ENCODE results near the gene CDKN1C.
"Not testable (repeated sequence)": the region's sequence is repeated elsewhere in the genome, so short reads cannot be mapped to it uniquely, and the experiment has no call there.

The CDKN1C gene

DNA sequence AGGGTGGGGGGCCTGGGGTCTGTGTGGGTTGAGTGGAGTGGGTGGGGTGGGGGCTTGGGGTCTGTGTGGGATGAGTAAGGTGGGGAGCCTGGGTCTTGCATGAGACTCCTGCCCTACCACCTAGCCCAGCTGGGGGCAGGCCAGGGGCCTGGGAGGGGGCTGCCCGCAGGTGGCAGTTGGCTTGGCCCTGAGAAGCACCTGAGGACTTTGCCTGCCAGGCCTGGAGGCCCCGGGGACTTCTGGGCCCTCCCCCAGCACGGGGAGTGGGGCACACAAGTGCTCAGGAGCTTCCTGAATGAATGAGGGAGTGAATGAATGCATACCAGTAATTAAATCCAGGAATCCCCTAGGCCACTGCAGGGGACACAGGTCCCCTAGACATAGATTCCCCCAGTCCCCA lies 37.1 kb upstream of the CDKN1C start:
- no peak for DNase-seq

DNA sequence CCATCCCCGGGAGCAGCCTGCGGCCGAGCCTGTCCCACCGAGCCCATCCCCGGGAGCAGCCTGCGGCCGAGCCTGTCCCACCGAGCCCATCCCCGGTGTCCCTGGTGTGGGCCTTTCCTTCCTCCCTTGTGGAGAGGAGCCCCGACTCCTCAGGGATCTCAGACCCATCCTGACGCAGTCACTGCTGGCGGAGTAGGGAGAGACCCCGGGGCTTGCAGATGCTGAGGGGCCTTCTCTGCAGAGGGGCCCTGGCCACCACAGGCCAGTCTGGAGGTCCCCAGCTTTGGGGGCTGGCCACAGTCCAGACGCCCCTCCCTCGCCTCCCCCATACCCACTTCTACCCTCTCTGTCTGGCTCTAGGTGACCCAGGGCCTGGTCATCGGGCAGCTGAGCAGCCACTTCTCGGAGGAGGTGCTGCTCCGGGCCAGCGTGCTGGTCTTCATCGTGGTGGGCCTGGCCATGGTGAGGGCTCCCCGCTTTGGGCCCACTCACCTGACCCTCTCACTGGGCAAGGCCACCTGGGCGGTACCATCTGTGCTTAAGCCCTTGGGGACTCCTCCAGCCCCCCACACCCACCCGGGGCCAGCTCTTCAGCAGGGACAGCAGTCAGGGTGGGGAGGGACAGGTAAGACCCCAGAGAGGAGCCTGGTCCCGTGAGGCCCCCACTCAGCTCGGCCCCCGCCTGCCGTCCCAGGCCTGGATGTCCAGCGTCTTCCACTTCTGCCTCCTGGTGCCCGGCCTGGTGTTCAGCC lies 36.3 kb upstream of the CDKN1C start:
- no peak for DNase-seq

DNA sequence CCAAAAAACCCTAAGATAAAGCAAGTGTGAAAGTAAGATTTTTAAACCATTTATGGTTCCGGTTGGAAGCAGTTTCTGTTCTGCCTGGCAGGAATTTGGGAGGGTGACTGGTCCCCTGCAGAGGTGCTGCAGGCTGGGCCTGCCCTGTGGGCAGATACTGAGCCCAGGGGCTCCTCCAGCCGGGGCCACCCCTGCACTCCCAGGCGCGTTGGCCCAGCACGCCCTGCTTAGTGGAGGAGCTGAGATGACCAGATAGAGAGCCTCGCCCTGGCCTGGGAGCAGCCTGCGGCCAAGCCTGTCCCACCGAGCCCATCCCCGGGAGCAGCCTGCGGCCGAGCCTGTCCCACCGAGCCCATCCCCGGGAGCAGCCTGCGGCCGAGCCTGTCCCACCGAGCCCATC lies 35.7 kb upstream of the CDKN1C start:
- DNase-seq: no peak

DNA sequence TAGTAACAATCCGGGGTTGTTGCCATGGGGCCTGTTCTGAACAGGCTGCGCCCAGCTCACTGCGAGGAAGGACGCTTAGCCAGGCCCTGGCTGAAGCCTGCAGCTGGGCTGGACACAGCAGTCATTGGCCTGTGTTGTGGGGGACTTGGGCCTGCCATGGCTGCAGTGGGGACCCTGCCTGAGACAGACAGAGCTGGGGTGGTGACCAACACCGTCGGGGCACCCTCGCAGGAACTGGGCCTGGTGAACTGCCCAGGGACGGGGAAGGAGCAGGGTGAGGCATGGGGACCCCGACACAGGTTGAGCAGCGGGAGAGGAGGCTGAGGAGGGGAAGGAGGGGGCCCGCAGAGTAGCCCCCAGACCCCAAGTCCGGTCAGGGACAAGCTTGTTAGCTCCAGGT lies 34.8 kb upstream of the CDKN1C start:
- no peak for DNase-seq

DNA sequence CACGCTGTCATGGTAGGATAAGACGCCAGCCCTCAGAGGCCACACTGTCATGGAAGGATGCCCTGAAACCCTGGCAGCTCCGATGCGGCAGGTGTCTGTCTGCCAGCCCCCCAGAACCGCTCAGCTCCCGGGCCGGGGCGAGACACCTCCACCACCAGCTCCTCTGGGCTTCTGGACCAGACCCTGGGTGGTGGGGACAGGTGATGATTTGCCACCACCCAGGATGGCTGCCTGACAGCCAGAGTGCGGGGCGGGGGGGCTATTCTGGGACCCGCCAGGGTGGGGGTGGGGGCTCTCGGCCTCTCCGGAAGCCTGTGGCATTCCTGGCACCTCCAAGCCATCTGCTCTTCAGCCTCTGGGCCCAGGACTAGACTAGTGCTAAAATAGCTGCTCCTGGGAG lies 34.3 kb upstream of the CDKN1C start:
- no peak for DNase-seq

DNA sequence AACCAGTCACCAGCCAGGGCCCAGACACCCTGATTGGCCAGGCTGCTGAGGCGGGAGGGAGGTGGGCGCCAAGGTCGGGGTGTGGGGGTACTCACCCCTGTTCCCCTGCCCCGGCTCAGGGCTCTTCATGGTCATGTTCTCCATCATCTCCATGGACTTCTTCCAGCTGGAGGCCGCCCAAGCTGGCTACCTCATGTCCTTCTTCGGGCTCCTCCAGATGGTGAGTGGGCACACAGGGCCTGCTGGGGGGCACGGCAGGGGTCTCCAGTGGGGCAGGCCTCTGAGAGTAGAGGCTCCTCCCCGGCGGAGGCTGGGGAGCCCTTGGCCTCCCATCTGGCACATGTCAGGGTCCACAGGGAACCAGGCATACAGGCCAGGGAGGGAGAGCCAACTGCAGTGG lies 33.6 kb upstream of the CDKN1C start:
- no peak for DNase-seq

DNA sequence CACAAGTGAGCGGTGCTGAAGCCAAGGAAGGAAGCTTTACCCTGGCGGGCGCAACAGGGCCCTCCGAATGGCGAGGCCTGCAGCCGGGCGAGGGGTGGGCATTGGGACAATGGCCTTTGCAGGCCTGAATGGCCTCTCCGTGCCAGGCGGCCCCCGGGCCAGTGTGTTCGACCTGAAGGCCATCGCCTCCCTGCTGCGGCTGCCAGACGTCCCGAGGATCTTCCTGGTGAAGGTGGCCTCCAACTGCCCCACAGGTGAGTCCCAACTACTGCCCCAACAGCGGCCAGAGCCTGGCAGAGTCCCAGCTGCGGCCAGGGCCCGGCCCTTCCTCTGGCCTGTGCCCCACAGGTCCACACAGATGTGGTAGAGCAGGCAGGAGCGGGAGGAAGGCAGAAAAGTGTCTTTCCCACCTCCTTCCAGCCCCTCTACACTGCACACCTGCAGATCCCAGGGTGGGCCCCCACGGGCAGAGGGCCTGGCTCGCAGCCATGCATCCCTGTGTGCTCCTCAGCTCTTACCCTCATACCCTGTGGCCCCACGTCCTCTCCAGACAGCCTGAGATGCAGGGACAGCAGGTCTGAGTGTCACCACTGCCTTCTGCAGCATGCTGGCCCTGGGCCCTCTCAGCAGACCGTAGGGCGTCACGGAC lies 32.4 kb upstream of the CDKN1C start:
- no peak for DNase-seq

DNA sequence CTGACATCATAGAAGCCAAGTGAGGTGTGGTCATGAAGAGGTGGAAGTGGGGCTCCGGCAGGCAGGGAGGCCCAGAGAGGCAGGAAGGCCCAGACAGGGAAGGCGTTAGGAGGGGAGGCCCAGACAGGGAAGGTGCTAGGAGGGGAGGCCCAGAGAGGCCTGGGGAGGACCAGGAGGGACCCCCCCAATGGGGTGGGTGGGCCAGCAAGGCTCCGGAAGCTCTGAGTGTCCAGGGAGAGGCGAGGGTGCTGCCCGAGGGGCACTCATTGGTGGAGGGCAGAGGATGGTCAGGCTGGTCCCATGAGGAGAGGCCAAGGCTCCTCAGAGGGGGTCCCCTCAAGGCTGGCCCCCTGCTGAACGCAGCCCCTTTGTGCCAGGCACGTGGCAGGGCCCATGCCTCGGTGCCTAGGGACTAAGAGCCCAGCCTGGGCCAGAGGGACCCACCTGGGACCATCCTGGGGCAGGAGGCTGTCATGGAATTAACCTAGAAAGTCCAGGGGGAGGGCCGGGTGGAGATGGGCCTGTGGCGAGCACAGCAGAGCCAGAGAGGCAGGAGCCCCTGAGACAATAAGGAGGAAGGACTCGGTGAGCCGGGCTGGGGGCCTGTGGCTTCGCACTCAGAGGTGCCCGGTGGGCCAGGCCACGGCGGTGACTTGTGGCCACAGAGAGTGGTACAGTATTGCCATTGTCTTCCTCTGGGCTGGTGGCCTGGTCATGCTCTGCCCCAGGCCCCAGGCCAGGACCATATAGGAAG lies 31.5 kb upstream of the CDKN1C start:
- no peak for DNase-seq

DNA sequence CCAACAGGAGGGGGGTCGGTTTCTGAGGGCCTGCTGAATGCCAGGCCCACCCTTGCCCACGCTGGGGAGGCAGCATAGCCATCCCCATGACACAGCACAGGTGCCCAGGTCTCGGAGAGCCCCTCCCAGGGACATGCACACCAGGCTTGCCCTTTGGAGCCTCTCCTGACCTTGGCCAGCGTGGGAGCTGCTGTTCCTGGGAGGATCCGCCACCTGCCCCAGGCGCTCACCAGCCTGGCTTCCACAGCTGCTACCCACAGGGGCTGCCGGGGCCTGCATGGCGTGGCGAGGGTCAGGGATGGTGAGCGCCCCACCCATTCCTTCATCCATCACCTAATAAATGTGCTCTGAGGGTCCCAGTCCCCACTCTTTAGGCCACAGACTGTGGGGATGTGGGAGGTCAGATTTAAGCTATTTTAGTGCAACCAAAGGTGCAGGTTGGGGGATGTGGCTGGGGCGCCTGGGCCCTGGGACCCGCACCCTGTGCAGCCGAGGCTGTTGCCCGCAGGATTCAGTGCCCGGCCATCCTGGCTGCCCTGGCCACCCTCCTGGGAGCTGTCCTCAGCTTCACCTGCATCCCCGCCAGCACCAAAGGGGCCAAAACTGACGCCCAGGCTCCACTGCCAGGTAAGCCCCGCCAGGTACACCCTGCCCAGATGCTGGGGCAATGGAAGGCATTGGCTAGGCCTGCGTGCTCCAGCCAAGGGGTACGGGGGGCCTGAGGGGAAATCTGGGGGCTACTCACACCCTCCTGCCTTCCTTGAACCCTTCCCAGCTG lies 30.7 kb upstream of the CDKN1C start:
- no peak for DNase-seq

DNA sequence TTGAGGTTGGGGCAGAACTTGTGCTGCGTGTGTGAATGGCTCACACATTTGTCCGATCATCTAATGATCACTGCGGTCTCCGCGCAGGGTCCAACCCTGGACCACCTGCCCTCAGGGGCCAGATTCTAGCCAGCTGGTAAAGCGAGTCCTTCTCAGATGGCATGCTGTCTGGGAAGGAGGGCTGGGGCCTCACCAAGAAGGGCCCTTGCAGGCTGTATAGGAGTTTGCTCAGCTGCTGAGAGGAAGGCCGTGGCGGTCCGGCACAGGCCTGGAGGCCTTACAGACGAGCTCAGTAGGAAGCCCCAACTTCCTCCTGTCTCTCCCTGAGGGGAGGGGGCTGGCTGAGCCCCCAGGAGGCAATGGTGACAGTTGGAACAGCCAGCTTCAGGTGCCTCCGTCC lies 29.9 kb upstream of the CDKN1C start:
- no peak for DNase-seq

DNA sequence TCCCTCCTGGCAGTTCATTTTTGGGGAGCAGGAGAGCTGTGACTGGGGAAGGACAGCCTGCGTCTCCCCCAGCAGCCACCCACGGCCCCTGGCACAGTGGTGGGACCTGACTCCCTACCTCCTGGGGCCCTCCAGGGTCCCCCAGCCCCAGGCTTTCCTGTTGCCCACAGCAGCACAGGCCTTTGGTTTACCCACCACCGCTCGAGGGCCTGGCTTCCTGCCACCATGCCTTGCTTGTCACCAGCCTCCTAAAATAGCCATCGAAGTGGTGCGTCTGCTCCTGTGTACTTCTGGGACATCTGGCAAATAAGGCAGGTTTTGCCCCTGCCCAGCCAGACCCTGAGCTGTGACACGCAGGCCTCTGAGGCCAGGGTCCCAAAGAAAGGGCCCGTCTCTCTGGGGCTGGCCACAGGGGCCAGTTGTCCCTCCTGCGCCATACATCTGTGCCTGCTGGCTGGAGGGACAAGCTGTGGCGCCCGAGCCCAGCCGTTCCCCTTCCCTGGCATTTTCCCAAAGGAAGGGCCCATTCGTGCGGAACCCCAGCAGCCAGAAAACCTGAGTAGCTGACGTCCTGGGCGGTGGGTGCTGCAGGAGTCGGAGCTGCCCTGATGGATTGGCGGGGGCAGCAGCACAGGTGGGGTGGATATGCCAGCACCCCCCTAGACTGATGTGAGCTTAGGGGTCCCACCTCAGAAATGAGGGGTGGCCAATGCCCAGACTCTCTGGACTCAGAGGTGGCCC lies 29.1 kb upstream of the CDKN1C start:
- DNase-seq: no peak

DNA sequence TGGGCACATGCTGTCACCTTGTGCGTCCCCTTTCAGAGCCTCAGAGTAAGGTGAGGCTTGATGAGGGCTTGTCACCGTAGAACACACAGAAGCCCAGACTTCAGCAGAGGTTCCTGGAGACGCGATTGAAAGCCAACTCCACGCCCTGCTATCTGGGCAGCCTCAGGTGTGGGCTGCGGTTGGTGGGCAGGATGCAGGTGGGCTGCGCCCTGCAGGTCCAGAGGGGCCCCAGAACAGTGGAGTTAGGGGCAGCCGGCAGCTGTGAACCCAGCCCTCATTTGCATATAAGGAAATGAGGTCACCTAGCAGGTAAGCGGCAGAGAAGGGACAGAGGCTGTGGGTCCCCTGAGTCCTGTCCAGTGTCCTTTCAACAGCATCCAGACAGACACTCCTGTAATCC lies 28.2 kb upstream of the CDKN1C start:
- DNase-seq: no peak

DNA sequence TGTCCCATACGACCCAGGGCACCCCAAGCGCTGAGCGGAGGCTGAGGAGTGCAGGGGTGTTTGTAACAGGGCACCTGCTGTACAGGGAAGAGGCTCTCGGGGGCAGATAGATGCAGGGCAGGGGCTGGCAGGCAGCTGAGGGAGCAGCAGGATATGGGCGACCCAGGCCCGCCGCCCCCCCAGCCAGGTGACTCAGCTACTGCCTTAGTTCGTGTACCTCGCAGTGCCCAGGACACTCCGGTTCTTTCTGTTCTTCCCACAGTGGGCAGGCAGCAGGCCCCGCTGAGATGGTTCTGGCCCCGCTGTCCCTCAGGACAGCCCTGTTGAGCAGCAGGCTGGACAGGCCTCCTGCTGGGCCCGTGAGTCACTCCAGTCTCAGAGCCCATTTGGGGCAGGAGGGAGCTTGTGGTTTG lies 27.4 kb upstream of the CDKN1C start:
- no peak for DNase-seq

DNA sequence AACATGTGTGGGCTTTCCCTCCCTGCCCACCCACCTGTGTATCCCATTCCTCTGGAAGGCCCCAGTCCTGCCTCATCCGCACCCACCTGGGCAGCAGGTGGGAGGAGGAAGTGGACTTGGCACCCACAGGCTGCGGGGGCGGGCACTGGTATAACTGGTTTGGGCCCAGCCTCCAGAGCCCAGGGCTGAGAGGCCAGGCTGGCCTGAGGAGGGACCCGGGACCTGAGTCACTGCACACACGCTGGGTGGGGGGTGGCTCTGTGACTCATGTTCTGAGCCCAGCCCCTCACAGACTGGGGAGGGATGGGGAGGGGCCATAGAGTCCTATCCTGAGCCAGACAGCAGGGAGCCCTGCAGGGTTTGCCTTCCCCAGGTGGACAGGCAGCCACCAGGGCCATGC lies 26.9 kb upstream of the CDKN1C start:
- no peak for DNase-seq

DNA sequence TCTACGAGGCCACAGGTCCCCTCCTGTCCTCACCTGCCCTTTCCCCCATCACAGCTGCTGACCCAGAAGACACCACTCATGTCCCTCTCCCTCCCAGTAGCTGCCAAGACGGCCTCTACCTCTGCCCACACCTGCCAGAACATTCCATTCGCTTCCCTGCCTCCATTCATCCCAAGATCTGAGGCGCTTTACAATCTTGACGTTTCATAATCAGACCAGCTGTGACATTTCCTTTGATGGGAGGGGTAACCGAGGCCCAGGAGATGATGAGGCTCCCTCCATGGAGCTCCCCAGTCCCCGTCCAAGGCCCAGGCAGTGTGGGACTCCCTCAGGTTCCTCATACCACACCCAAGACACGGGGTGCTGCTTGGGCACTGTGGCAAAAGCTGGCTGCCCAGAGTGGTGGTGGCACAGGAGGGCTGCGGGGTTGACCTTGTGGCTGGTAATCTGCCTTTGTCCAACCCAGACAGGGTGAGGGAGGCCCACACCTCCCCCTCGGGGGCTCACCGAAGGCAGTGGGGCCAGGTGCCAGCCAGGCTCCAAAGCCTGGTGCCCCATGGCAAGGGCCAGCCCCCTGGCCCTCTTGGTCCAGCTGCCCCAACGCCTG lies 26.3 kb upstream of the CDKN1C start:
- no peak for DNase-seq

DNA sequence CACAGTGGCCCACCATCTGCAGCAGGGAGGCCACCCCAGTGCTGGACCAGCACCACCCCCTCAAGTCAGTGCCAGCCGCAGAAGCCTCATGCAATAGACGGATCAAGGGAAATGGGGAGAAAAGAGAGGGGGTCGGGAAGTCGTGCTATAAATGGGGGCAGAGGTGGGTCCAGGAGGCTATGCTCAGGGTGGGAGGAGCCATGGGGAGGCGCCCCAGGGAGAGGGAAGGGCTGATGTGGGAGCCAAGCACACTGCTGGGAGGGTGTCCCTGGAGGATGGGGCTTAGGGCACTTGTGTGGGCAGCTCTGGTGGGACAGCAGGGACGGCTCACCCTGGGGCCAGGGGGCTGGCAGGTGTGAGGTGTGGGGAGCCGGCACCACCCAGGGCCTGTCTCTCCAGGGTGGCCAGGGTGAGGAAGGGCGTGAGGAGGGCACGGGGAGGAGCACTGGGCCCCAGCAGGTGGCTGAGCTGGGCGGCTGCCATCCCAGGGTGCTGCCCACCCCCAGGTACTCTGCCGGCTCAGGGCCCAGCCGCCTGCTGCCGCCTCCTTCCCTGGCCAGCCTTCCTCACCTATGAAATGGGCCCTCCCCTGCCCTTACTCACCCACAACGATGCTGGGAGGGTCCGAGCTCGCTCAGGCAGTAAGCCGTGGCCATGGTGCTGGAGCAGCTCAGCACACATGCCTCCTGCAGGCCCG lies 25.7 kb upstream of the CDKN1C start:
- no peak for DNase-seq

DNA sequence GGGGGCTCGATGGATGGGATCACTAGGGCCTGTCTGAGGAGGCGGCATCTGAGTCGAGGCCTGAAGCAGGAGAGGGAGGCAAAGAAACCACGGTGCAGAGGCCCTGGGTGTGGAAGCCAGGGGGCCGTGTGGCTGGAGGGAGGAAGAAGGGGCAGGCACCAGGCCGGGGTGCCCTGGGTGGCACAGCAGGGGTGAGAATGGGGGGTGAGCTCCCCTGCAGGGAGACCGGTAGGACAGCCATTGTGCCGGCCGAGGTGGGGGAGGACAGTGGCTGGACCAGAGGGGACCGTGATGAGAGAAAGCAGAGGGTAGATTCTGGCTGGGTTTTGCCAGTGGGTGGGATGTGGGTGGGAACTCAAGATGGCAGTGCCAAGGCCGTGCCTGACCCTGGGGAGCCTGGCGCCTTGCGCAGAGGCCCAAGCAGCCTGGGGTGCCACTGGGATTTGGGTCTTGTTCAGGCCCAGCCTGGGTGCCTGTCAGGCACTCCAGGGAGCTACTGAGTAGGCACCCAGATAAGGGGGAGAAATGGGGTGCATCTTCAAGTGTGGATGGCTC lies 24.9 kb upstream of the CDKN1C start:
- no peak for DNase-seq

DNA sequence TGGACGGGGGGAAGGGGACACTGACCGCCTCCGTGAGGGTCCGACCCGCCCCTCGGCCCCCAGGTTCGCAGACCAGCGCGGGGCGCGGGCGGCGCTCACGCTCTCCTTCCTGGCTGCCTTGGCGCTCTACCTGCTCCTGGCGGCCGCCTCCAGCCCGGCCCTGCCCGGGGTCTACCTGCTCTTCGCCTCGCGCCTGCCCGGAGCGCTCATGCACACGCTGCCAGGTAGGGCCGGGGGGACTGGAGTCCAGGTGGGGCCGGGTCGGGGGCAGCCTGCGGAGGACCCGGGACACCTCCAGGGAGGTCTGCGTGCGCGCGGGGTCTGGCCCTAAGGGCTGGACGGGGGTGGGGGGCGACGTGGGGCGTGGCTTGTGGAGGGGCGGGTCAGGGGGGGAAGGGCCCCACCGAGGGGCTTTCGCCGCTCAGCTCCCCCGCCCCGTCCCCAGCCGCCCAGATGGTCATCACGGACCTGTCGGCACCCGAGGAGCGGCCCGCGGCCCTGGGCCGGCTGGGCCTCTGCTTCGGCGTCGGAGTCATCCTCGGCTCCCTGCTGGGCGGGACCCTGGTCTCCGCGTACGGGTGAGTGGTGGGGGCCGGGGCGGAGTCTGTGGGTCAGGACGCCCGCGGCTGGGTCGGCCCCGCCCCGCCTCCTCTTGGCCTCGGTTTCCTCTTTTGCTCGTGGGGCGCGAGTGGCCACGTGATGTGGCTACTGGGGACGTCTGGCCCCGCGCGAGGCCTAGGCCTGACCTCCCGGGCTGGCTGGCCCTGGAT lies 23.7 kb upstream of the CDKN1C start:
- no peak for DNase-seq

DNA sequence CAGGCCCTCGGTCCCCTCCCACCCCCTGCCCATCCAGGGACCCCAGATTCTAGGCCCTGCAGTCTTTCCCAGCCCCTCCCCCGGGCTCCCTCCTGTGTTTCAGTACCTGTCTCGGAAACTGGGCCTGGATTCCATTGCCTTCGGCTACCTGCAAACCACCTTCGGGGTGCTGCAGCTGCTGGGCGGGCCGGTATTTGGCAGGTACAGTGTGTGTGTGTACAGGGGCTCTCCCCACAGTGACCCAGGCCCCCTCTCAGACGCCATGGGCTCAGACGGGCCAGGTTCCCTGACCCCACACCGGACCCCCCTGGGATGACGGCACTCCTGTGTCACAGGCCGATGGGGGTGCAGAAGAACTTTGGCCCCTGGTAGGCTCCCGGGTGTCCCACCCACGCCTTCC lies 22.6 kb upstream of the CDKN1C start:
- DNase-seq: no peak

DNA sequence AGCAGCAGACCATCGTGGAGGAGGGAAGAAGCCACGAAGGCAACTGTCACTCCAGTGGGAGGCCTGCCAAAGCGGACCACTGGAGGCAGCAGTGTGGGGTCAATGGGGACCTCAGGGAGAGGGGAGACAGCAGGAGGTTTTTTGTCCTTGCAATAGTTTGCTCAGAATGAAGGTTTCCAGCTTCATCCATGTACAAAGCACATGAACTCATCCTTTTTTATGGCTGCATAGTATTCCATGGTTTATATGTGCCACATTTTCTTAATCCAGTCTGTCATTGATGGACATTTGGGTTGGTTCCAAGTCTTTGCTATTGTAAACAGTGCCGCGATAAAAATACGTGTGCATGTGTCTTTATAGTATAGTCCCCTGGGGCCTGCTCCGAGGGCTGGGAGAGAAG lies 19.7 kb upstream of the CDKN1C start:
- not testable (repeated sequence) for DNase-seq

Measured in NCI-H1048 (cell line).